Heart left ventricle (tissue), 16 donors: ENCODE measurements around the gene NKX3-2. TPM values are rescaled to one million over a fixed set of nuclear protein-coding genes. Genes with fewer than 3 reads are reported as not detected.

Experiments used
- ATAC-seq, 4 donors: fragments of 200-7000 bp; cut with Tn5 transposase; one replicate each; pipeline ENCODE4 v1.9.1; 2020 to 2022; ENCODE audit warnings: moderate library complexity in 4 of 4, mild to moderate bottlenecking in 3 of 4, moderate number of reproducible peaks in 1 of 4
- DNase-seq, 5 donors: peaks; one replicate each; pipeline ENCODE4 v3.0.0-alpha.2; 2020
- H3K27ac ChIP-seq, 12 donors: fragments of 200-600 bp; sonication (generic) in 4 of 12; one replicate each; pipeline versions ENCODE4 v1.5.0 to v1.8.0; 2016 to 2022; ENCODE audit warnings: mild to moderate bottlenecking in 2 of 12
- H3K27me3 ChIP-seq, 9 donors: fragments of 200-600 bp; sonication (generic) in 2 of 9; one replicate each; pipeline versions ENCODE4 v1.5.1 to v1.8.0; 2016 to 2022; ENCODE audit warnings: mild to moderate bottlenecking in 3 of 9
- H3K36me3 ChIP-seq, 9 donors: fragments of 200-600 bp; sonication (generic) in 2 of 9; one replicate each; pipeline versions ENCODE4 v1.5.0 to v1.8.0; 2018 to 2022; ENCODE audit warnings: mild to moderate bottlenecking in 2 of 9
- H3K4me1 ChIP-seq, 12 donors: fragments of 200-600 bp; sonication (generic) in 4 of 12; one replicate each; pipeline versions ENCODE4 v1.5.0 to v1.8.0; 2016 to 2022; ENCODE audit warnings: mild to moderate bottlenecking in 3 of 12
- H3K4me3 ChIP-seq, 12 donors: fragments of 200-600 bp; sonication (generic) in 4 of 12; one replicate each; pipeline versions ENCODE4 v1.5.0 to v1.8.0; 2017 to 2022; ENCODE audit warnings: mild to moderate bottlenecking in 9 of 12, moderate library complexity in 4 of 12
- H3K9me3 ChIP-seq, 12 donors: fragments of 200-600 bp; sonication (generic) in 4 of 12; one replicate each; pipeline versions ENCODE4 v1.5.0 to v1.8.0; 2016 to 2022; ENCODE audit warnings: mild to moderate bottlenecking in 1 of 12
- CTCF ChIP-seq, 12 donors: fragments of 200-600 bp; sonication (generic) in 4 of 12; IDR thresholded peaks; one replicate each; pipeline versions ENCODE4 v1.5.0 to v1.8.0; 2018 to 2022; ENCODE audit warnings: antibody characterized with exemption in 12 of 12, mild to moderate bottlenecking in 5 of 12
- POLR2A ChIP-seq, 2 donors: fragments of 450-650 bp; IDR thresholded peaks; one replicate each; pipeline ENCODE4 v1.6.1; 2017; ENCODE audit warnings: antibody characterized with exemption in 2 of 2, mild to moderate bottlenecking in 2 of 2, moderate library complexity in 2 of 2
- WGBS, 4 donors: extraction: QIAGEN DNeasy Blood & Tissue Kit in 2 of 4; methylation state at CpG; one replicate each; pipeline versions ENCODE4 v1.1.5 to v1.1.7; 2013 to 2018; 5-methylcytosine and 5-hydroxymethylcytosine counted together
- intact Hi-C, 10 donors: fragments of 100-400 bp; cut with DNase I; formaldehyde crosslinking; loops; one replicate each; pipeline versions ENCODE4 v1.11.1 to v1.14.2; 2022
- polyA plus RNA-seq, 2 donors: library from polyadenylated mRNA; stranded (reverse); fragments of 200-250 nt; gene quantifications; one replicate each; pipeline ENCODE4 v1.2.3, GENCODE V29; 2013
- total RNA-seq, 9 donors: library from RNA; depleted of rRNA in 2 of 9; stranded (reverse); fragments of >200 nt in 2 of 9; fragmentation: NEBNext Ultra II Directional in 3 of 9; extraction: Animal tissue kit (Norgen Biotek cat#: 25700) in 3 of 9; gene quantifications; one replicate each; pipeline versions ENCODE4 v1.1.0 to v1.2.4, GENCODE V29; 2016 to 2023
- donor health status: ischemic (EF 13 %, LVEDD 7.1; RV severe dilation, severe dysfunction).
- donor health status: healthy with polysubstance abuse.
- donor health status: DM: no; HTN: yes; CAD: no.
- donor health status: DM: no; HTN: no; CAD: no.
- donor health status: ischemic (EF 25% LVEDD 6.9; RV normal size, moderate dysfunction).
- donor health status: ischemic (EF 25% LVEDD 5.7; RV mildly dilated, moderate dysfunction).
- donor health status: healthy.
- donor health status: DM: yes; HTN: yes; CAD: no.
- donor health status: ischemic (EF 35%, LVEDD 5.7; RV mildly dilated, moderate dysfunction).
- donor health status: nonischemic (EF 11% LVEDD 7.7; RV severe dilation, severe dysfunction).
- donor health status: DM: yes; HTN: yes; CAD: no.
- donor health status: PGD.
- donor health status: ischemic (EF 29% LVEDD 5.4; RV normal size, mild dysfunction).
- donor health status: nonischemic (EF 23%, LVEDD 6.1; RV moderate dilation, normal function).

NKX3-2 gene
- total and polyA plus RNA-seq, 11 donors, result 0.11 to 0.25 (median 0.16) TPM; not detected in 8

GRCh38 chr4:13516315-13516860, 27.9 kb downstream of the NKX3-2 start:
- Histone ChIP-seq H3K4me1 (no peaks in the 10 kb centered on the region), H3K27ac (no peak overlapping the region), H3K36me3 (no peaks in the 10 kb centered on the region), H3K4me3 (no peak overlapping the region), H3K27me3 (peaks cover 0 to 93% (median 54%) of the 10 kb centered on the region in 9 donors), H3K9me3 (no peaks in the 10 kb centered on the region)
- 79 to 84% (median 79%) methylated on average over 3 of the region's 3 CpGs for WGBS, 4 donors
- intact Hi-C loops, result no loop called here
- no peak for DNase-seq
- ATAC-seq, result no peak
- no peak for TF ChIP-seq CTCF (IDR thresholded peaks at IDR 0.05)
- no peak for TF ChIP-seq POLR2A (IDR thresholded peaks at IDR 0.05)

- no peaks in the 10 kb centered on the region for H3K36me3 ChIP-seq
- H3K9me3 ChIP-seq, result no peaks in the 10 kb centered on the region
- DNase-seq (no peak), ATAC-seq (no peak)
- TF ChIP-seq POLR2A (IDR thresholded peaks at IDR 0.05), result no peak
- no peak for TF ChIP-seq CTCF (IDR thresholded peaks at IDR 0.05)
- H3K27me3 ChIP-seq, result peaks cover 0 to 82% (median 43%) of the 10 kb centered on the region in 9 donors
- H3K4me3 ChIP-seq, result no peak overlapping the region
- no peaks in the 10 kb centered on the region for H3K4me1 ChIP-seq
- H3K27ac ChIP-seq, result no peak overlapping the region
- WGBS, 4 donors, result 20 to 34% (median 27%) methylated on average over 5 of the region's 5 CpGs
- intact Hi-C loops, result no loop called here
These were observed 29.0 kb downstream of the NKX3-2 start for GRCh38 chr4:13515268-13515667.

GRCh38 chr4:13514722-13515121, 29.6 kb downstream of the NKX3-2 start:
- Histone ChIP-seq H3K9me3 (no peaks in the 10 kb centered on the region), H3K27ac (no peak overlapping the region), H3K27me3 (peaks cover 0 to 76% (median 41%) of the 10 kb centered on the region in 9 donors), H3K4me1 (no peaks in the 10 kb centered on the region), H3K36me3 (no peaks in the 10 kb centered on the region), H3K4me3 (no peak overlapping the region)
- intact Hi-C loops, result no loop called here
- DNase-seq, result no peak
- no peak for TF ChIP-seq CTCF (IDR thresholded peaks at IDR 0.05)
- no peak for TF ChIP-seq POLR2A (IDR thresholded peaks at IDR 0.05)
- WGBS, 4 donors, result 73 to 78% (median 77%) methylated on average over 4 of the region's 4 CpGs
- no peak for ATAC-seq

- no peak overlapping the region for H3K27ac ChIP-seq
- H3K9me3 ChIP-seq, result no peaks in the 10 kb centered on the region
- H3K4me1 ChIP-seq, result no peaks in the 10 kb centered on the region
- no peak for DNase-seq
- H3K27me3 ChIP-seq, result peaks cover 0 to 41% (median 15%) of the 10 kb centered on the region in 9 donors
- no peak for ATAC-seq
- no peak overlapping the region for H3K4me3 ChIP-seq
- no peaks in the 10 kb centered on the region for H3K36me3 ChIP-seq
- intact Hi-C loops, result no loop called here
- TF ChIP-seq CTCF (IDR thresholded peaks at IDR 0.05) (no peak), POLR2A (IDR thresholded peaks at IDR 0.05) (no peak)
These were observed 33.2 kb downstream of the NKX3-2 start for GRCh38 chr4:13511101-13511500.
